Hematopoietic multipotent progenitor cell treated with erythropoietin and hydrocortisone succinate and interleukin-3 and kit ligand, for 8 days (in vitro differentiated cells): ENCODE measurements around the gene PLEKHF1.

Source experiments
- DNase-seq: peaks from one replicate; pipeline ENCODE4 v3.0.0-alpha.2; 2015

The PLEKHF1 gene

GRCh38 chr19:29680447-29680846 lies 15.2 kb downstream of the PLEKHF1 start:
- no peak for DNase-seq

GRCh38 chr19:29680937-29681336 lies 15.7 kb downstream of the PLEKHF1 start:
- DNase-seq, result no peak

- DNase-seq, result no peak
Measured at GRCh38 chr19:29681422-29682235, 16.4 kb downstream of the PLEKHF1 start.

GRCh38 chr19:29682236-29682895 lies 17.1 kb downstream of the PLEKHF1 start:
- no peak for DNase-seq

GRCh38 chr19:29683009-29683408 lies 17.7 kb downstream of the PLEKHF1 start:
- no peak for DNase-seq

- DNase-seq, result no peak
Measured at GRCh38 chr19:29685326-29685725, 20.1 kb downstream of the PLEKHF1 start.

- no peak for DNase-seq
Measured at GRCh38 chr19:29686285-29686805, 21.1 kb downstream of the PLEKHF1 start.

- no peak for DNase-seq
Measured at GRCh38 chr19:29687244-29687896, 22.1 kb downstream of the PLEKHF1 start.

GRCh38 chr19:29687897-29688728 lies 22.9 kb downstream of the PLEKHF1 start:
- DNase-seq, result peak; percentile 49

GRCh38 chr19:29690842-29691241 lies 25.6 kb downstream of the PLEKHF1 start:
- DNase-seq, result peak; percentile 76

GRCh38 chr19:29694161-29694560 lies 28.9 kb downstream of the PLEKHF1 start:
- DNase-seq, result no peak

GRCh38 chr19:29694669-29695627 lies 29.7 kb downstream of the PLEKHF1 start:
- peak; percentile 70 for DNase-seq

GRCh38 chr19:29695765-29696564 lies 30.7 kb downstream of the PLEKHF1 start:
- no peak for DNase-seq

- no peak for DNase-seq
Measured at GRCh38 chr19:29696565-29696846, 31.2 kb downstream of the PLEKHF1 start.

- no peak for DNase-seq
Measured at GRCh38 chr19:29697523-29698261, 32.4 kb downstream of the PLEKHF1 start.

GRCh38 chr19:29699861-29700260 lies 34.6 kb downstream of the PLEKHF1 start:
- no peak for DNase-seq

- no peak for DNase-seq
Measured at GRCh38 chr19:29700498-29700897, 35.2 kb downstream of the PLEKHF1 start.

- DNase-seq, result no peak
Measured at GRCh38 chr19:29702161-29702962, 37.1 kb downstream of the PLEKHF1 start.

GRCh38 chr19:29702963-29703320 lies 37.7 kb downstream of the PLEKHF1 start:
- DNase-seq, result no peak
